ENCODE measurements around the gene PRR15. TPM values are rescaled to one million over a fixed set of nuclear protein-coding genes. Genes with fewer than 3 reads are reported as not detected.

Gene PRR15
- total and polyA plus RNA-seq, 2 of the 13 experiments (the other 11 are each of a cell fraction or from before 2014, with no cell fraction given): 2.3 to 7.8 TPM

DNA sequence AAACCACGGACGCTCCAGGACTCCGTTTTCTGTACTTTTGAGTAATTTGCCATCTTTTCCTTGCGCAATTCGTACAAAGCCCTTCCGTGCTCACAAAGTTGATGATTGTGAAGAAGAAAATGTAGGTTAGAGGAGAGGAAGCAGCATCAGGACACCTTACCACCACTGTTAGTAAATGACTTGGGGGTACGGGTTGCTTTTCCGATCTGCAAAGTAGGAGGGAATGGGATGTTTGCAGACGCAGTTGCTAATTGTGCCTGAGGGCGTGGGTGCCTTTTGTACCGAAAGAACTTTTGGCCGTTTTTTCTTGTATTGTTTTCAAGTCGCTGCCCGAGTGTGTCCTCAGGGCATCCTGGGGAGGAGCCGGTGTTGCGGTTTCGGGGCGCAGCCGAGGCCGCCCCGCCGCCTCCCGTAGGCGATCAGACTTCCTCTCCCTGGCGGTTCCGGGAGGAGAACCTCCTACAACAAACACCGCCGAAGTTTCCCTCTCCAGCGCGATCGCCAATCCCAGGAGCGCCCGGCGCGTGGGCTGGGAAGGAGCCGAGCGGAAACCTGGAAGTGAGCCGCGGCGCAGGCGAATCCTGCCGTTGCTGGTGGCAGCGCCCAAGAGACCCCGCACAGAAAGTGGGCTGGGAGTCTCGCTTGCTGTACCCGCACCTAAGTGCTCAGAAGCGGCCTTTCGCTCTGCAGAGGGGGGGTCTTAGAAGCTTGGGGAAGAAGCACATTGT lies 1.0 kb downstream of the PRR15 start (continued):
- TF ChIP-seq, protein P1, sequence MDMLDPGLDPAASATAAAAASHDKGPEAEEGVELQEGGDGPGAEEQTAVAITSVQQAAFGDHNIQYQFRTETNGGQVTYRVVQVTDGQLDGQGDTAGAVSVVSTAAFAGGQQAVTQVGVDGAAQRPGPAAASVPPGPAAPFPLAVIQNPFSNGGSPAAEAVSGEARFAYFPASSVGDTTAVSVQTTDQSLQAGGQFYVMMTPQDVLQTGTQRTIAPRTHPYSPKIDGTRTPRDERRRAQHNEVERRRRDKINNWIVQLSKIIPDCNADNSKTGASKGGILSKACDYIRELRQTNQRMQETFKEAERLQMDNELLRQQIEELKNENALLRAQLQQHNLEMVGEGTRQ (IDR thresholded peaks at IDR 0.05; ENCODE audit: low read depth, low read length): no peak
- TF ChIP-seq, protein P1 (CRISPR knock-in tag; IDR thresholded peaks at IDR 0.05; ENCODE audit: borderline replicate concordance): no peak
- no peak for TF ChIP-seq GZF1 (CRISPR knock-in tag; IDR thresholded peaks at IDR 0.05)
- TF ChIP-seq KDM3A (CRISPR knock-in tag; IDR thresholded peaks at IDR 0.05; ENCODE audit: low read depth): no peak
- TF ChIP-seq RBM39 (IDR thresholded peaks at IDR 0.05; ENCODE audit: low read depth, low read length, poor library complexity, severe bottlenecking): no peak
- TF ChIP-seq, protein P2, sequence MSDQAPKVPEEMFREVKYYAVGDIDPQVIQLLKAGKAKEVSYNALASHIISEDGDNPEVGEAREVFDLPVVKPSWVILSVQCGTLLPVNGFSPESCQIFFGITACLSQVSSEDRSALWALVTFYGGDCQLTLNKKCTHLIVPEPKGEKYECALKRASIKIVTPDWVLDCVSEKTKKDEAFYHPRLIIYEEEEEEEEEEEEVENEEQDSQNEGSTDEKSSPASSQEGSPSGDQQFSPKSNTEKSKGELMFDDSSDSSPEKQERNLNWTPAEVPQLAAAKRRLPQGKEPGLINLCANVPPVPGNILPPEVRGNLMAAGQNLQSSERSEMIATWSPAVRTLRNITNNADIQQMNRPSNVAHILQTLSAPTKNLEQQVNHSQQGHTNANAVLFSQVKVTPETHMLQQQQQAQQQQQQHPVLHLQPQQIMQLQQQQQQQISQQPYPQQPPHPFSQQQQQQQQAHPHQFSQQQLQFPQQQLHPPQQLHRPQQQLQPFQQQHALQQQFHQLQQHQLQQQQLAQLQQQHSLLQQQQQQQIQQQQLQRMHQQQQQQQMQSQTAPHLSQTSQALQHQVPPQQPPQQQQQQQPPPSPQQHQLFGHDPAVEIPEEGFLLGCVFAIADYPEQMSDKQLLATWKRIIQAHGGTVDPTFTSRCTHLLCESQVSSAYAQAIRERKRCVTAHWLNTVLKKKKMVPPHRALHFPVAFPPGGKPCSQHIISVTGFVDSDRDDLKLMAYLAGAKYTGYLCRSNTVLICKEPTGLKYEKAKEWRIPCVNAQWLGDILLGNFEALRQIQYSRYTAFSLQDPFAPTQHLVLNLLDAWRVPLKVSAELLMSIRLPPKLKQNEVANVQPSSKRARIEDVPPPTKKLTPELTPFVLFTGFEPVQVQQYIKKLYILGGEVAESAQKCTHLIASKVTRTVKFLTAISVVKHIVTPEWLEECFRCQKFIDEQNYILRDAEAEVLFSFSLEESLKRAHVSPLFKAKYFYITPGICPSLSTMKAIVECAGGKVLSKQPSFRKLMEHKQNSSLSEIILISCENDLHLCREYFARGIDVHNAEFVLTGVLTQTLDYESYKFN (CRISPR knock-in tag; conservative IDR thresholded peaks at IDR 0.05): no peak; the same call in 1 of the 2 replicates
- no peak for TF ChIP-seq RBAK (CRISPR knock-in tag; IDR thresholded peaks at IDR 0.05)
- TF ChIP-seq ZNF841 (CRISPR knock-in tag; IDR thresholded peaks at IDR 0.05; ENCODE audit: borderline replicate concordance): no peak
- TF ChIP-seq ZSCAN21 (CRISPR knock-in tag; IDR thresholded peaks at IDR 0.05; ENCODE audit: borderline replicate concordance): no peak
- TF ChIP-seq MEIS2 (CRISPR knock-in tag; IDR thresholded peaks at IDR 0.05): no peak
- TF ChIP-seq EHMT2 (IDR thresholded peaks at IDR 0.05; ENCODE audit: borderline replicate concordance, low read depth, low read length): no peak
- TF ChIP-seq ZNF383 (CRISPR knock-in tag; IDR thresholded peaks at IDR 0.05; ENCODE audit: borderline replicate concordance): no peak
- TF ChIP-seq, protein P3, sequence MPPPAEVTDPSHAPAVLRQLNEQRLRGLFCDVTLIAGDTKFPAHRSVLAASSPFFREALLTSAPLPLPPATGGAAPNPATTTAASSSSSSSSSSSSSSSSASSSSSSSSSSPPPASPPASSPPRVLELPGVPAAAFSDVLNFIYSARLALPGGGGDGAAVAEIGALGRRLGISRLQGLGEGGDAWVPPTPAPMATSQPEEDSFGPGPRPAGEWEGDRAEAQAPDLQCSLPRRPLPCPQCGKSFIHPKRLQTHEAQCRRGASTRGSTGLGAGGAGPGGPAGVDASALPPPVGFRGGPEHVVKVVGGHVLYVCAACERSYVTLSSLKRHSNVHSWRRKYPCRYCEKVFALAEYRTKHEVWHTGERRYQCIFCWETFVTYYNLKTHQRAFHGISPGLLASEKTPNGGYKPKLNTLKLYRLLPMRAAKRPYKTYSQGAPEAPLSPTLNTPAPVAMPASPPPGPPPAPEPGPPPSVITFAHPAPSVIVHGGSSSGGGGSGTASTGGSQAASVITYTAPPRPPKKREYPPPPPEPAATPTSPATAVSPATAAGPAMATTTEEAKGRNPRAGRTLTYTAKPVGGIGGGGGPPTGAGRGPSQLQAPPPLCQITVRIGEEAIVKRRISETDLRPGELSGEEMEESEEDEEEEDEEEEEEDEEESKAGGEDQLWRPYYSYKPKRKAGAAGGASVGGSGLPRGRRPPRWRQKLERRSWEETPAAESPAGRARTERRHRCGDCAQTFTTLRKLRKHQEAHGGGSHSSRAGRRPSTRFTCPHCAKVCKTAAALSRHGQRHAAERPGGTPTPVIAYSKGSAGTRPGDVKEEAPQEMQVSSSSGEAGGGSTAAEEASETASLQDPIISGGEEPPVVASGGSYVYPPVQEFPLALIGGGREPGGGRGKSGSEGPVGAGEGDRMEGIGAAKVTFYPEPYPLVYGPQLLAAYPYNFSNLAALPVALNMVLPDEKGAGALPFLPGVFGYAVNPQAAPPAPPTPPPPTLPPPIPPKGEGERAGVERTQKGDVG (CRISPR knock-in tag; IDR thresholded peaks at IDR 0.05; ENCODE audit: borderline replicate concordance): no peak
- TF ChIP-seq, protein P4, sequence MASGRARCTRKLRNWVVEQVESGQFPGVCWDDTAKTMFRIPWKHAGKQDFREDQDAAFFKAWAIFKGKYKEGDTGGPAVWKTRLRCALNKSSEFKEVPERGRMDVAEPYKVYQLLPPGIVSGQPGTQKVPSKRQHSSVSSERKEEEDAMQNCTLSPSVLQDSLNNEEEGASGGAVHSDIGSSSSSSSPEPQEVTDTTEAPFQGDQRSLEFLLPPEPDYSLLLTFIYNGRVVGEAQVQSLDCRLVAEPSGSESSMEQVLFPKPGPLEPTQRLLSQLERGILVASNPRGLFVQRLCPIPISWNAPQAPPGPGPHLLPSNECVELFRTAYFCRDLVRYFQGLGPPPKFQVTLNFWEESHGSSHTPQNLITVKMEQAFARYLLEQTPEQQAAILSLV (CRISPR knock-in tag; IDR thresholded peaks at IDR 0.05; ENCODE audit: borderline replicate concordance): no peak
- peak; percentile 35 for TF ChIP-seq POGZ (CRISPR knock-in tag; IDR thresholded peaks at IDR 0.05)
- TF ChIP-seq XBP1 (CRISPR knock-in tag; IDR thresholded peaks at IDR 0.05): no peak
- no peak; the same call in none of the 2 replicates for TF ChIP-seq FOXC1 (CRISPR knock-in tag; IDR thresholded peaks at IDR 0.05; ENCODE audit: borderline replicate concordance)
